B cell (primary cell): Measurements from ENCODE around the gene RRP36. TPM values are rescaled to one million over a fixed set of nuclear protein-coding genes. Genes with fewer than 3 reads are reported as not detected.

Experiments used
- ATAC-seq: fragments of 200-7000 bp; cut with Tn5 transposase; one replicate; pipeline ENCODE4 v1.10.0; 2021; ENCODE audit warnings: low read depth, mild to moderate bottlenecking, moderate number of reproducible peaks, moderate library complexity
- CTCF ChIA-PET: fragments of 350-600 bp; sonication (Branson Sonifier 250); formaldehyde crosslinking; loops from one replicate; lab custom pipeline; 2021; ENCODE audit warnings: antibody characterized with exemption, inconsistent platforms; lab: Charles Lee
- POLR2A ChIA-PET: fragments of 350-600 bp; sonication (Branson Sonifier 250); formaldehyde crosslinking; loops from one replicate; lab custom pipeline; 2021; ENCODE audit warnings: antibody characterized with exemption; lab: Charles Lee
- DNase-seq: peaks from one replicate; pipeline ENCODE4 v3.0.0; 2013
- H2AFZ ChIP-seq: 2 replicates; pipeline ENCODE4 v1.6.1; 2012; ENCODE audit warnings: mild to moderate bottlenecking, low read depth, low read length; ENCODE audit not compliant: insufficient read depth, poor library complexity, severe bottlenecking
- H3K27ac ChIP-seq, 2 donors: 1 replicate in 1 of 2; 2 replicates in 1 of 2; pipeline ENCODE4 v1.5.1; 2012 to 2013; ENCODE audit warnings: low read length in 2 of 2, mild to moderate bottlenecking in 2 of 2, moderate library complexity in 1 of 2
- H3K27me3 ChIP-seq, 4 experiments: fragments of 200-600 bp in 1 of 4; sonication (generic) in 1 of 4; replicated peaks in 1 of 4; 1 replicate in 2 of 4; 2 replicates in 2 of 4; pipeline versions ENCODE4 v1.6.1 to v1.7.0; 2013 to 2016; ENCODE audit warnings: low read length in 3 of 4, mild to moderate bottlenecking in 2 of 4, mixed read lengths in 1 of 4, moderate library complexity in 1 of 4; ENCODE audit not compliant: insufficient read depth in 4 of 4, control insufficient read depth in 3 of 4; ENCODE audit errors: control extremely low read depth in 1 of 4
- H3K36me3 ChIP-seq, 2 experiments: replicated peaks in 1 of 2; 1 replicate in 1 of 2; 2 replicates in 1 of 2; pipeline versions ENCODE4 v1.6.1 to v1.7.1; 2013; ENCODE audit warnings: low read length in 1 of 2; ENCODE audit not compliant: insufficient read depth in 2 of 2, control insufficient read depth in 1 of 2; ENCODE audit errors: control extremely low read depth in 1 of 2, extremely low read depth in 1 of 2
- H3K4me1 ChIP-seq, 2 donors: fragments of 200-600 bp in 1 of 2; sonication (generic) in 1 of 2; 1 replicate in 1 of 2; 2 replicates in 1 of 2; pipeline versions ENCODE4 v1.5.1 to v1.6.1; 2013 to 2017; ENCODE audit warnings: low read length in 2 of 2; ENCODE audit not compliant: control insufficient read depth in 2 of 2, insufficient read depth in 2 of 2
- H3K4me2 ChIP-seq: replicated peaks from 2 replicates; pipeline ENCODE3; 2012; ENCODE audit warnings: mild to moderate bottlenecking, low read depth, low read length; ENCODE audit not compliant: poor library complexity, severe bottlenecking
- H3K4me3 ChIP-seq, 5 experiments: fragments of 200-600 bp in 1 of 5; sonication (generic) in 1 of 5; 1 replicate in 3 of 5; 2 replicates in 2 of 5; pipeline versions ENCODE4 v1.5.1 to v1.7.0; 2011 to 2016; ENCODE audit warnings: low read length in 4 of 5, mild to moderate bottlenecking in 4 of 5, low read depth in 2 of 5, control low read depth in 1 of 5, moderate library complexity in 1 of 5; ENCODE audit not compliant: insufficient read depth in 1 of 5; ENCODE audit errors: control extremely low read depth in 1 of 5, extremely low read depth in 1 of 5
- H3K79me2 ChIP-seq: fragments of 200-600 bp; sonication (generic); one replicate; pipeline ENCODE4 v1.6.0; 2016; ENCODE audit warnings: low read length; ENCODE audit not compliant: control insufficient read depth, insufficient read depth
- H3K9ac ChIP-seq: fragments of 200-600 bp; sonication (generic); 2 replicates; pipeline ENCODE4 v1.6.1; 2017; ENCODE audit warnings: mild to moderate bottlenecking, low read length, moderate library complexity
- H3K9me3 ChIP-seq, 3 donors: one replicate each; pipeline versions ENCODE4 v1.6.1 to v1.7.1; 2013; ENCODE audit warnings: low read length in 2 of 3; ENCODE audit not compliant: control insufficient read depth in 2 of 3, insufficient read depth in 1 of 3; ENCODE audit errors: control extremely low read depth in 1 of 3
- H4K20me1 ChIP-seq: 2 replicates; pipeline ENCODE4 v1.6.0; 2012; ENCODE audit warnings: mild to moderate bottlenecking, low read length; ENCODE audit not compliant: insufficient read depth, control insufficient read depth, poor library complexity, severe bottlenecking
- H3K27ac Mint-ChIP-seq: one replicate; pipeline ENCODE4 v1.8.0; 2021; ENCODE audit warnings: mixed read lengths
- H3K27me3 Mint-ChIP-seq: one replicate; pipeline ENCODE4 v1.8.0; 2021; ENCODE audit warnings: mixed read lengths
- H3K4me1 Mint-ChIP-seq: one replicate; pipeline ENCODE4 v1.8.0; 2021; ENCODE audit warnings: mixed read lengths
- H3K4me3 Mint-ChIP-seq: one replicate; pipeline ENCODE4 v1.8.0; 2021; ENCODE audit warnings: mixed read lengths
- H3K9me3 Mint-ChIP-seq: one replicate; pipeline ENCODE4 v1.8.0; 2022; ENCODE audit warnings: mixed read lengths; ENCODE audit not compliant: insufficient read depth
- CTCF ChIP-seq: fragments of 200-600 bp; IDR thresholded peaks from one replicate; pipeline ENCODE4 v1.8.0; 2022; ENCODE audit warnings: antibody characterized with exemption, mild to moderate bottlenecking
- EZH2 ChIP-seq: IDR thresholded peaks from 2 replicates; pipeline ENCODE4 v1.6.1; 2012; ENCODE audit warnings: borderline replicate concordance, low read depth, mild to moderate bottlenecking, moderate library complexity, low read length; ENCODE audit not compliant: insufficient read depth, poor library complexity, severe bottlenecking
- WGBS: methylation state at CpG from one replicate; pipeline ENCODE4 v1.1.5; 2013; ENCODE audit warnings: missing lambda C conversion rate; ENCODE audit not compliant: insufficient coverage; 5-methylcytosine and 5-hydroxymethylcytosine counted together
- intact Hi-C: fragments of 100-400 bp; cut with micrococcal nuclease; formaldehyde crosslinking; loops from one replicate; pipeline ENCODE4 v1.10.0; 2022
- polyA plus RNA-seq: library from polyadenylated mRNA; depleted of rRNA; stranded (reverse); fragments of >200 nt; gene quantifications from 2 replicates; pipeline ENCODE4 v1.2.3, GENCODE V29; 2012
- total RNA-seq, 2 donors: library from RNA; stranded (reverse); fragments of 120-200 nt in 1 of 2; gene quantifications; 1 replicate in 1 of 2; 2 replicates in 1 of 2; pipeline versions ENCODE4 v1.2.3 to v1.2.4, GENCODE V29; 2013 to 2022

RRP36 gene
- total and polyA plus RNA-seq, 2 donors (not counting 1 experiment from before 2014, with no cell fraction given) = 22.8 to 46.2 TPM

- Histone ChIP-seq H2AFZ (no peak overlapping the region), H3K36me3 (peaks cover 0 to 37% of the 10 kb centered on the region in 2 experiments)
Measured at GRCh38 chr6:43032326-43032725, 10.9 kb downstream of the RRP36 start.

More at GRCh38 chr6:43032326-43032725, 10.9 kb downstream of the RRP36 start:
- DNase-seq = no peak
- Mint-ChIP-seq H3K27me3 (no peaks in the 10 kb centered on the region), H3K9me3 (no peaks in the 10 kb centered on the region), H3K4me1 (no peaks in the 10 kb centered on the region), H3K27ac (no peak overlapping the region), H3K4me3 (no peak overlapping the region)
- Histone ChIP-seq H3K4me3 (no peak overlapping the region), H3K4me1 (no peaks in the 10 kb centered on the region), H4K20me1 (no peaks in the 10 kb centered on the region), H3K27ac (no peak overlapping the region), H3K9ac (no peak overlapping the region), H3K27me3 (no peaks in the 10 kb centered on the region), H3K9me3 (no peaks in the 10 kb centered on the region), H3K4me2 (no peak overlapping the region), H3K79me2 (no peaks in the 10 kb centered on the region)
- 92% methylated on average over 1 of the region's 4 CpGs for WGBS
- CTCF ChIA-PET = no interaction called here
- intact Hi-C loops = no loop called here
- POLR2A ChIA-PET = interaction anchor here (0.6 kb wide), 1 partner anchor 1503 kb away, joined by 3 read pairs; no protein-coding TSS in a partner anchor
- TF ChIP-seq EZH2 (no peak), CTCF (no peak)
- ATAC-seq = no peak
